Middle frontal gyrus (tissue), 1 donor: ENCODE results near the gene RBM19.

Source experiments
- DNase-seq: peaks from one replicate; pipeline ENCODE4 v3.0.0-alpha.2; 2015; ENCODE audit warnings: low spot score; ENCODE audit errors: extremely low spot score

The RBM19 gene

GRCh38 chr12:113990250-113991223 lies 24.4 kb upstream of the RBM19 start:
- DNase-seq, result no peak

- DNase-seq, result no peak
Measured at GRCh38 chr12:113988976-113989375, 22.9 kb upstream of the RBM19 start.

- DNase-seq, result no peak
Measured at GRCh38 chr12:113988064-113988451, 21.9 kb upstream of the RBM19 start.

- DNase-seq, result no peak
Measured at GRCh38 chr12:113987261-113988063, 21.3 kb upstream of the RBM19 start.

GRCh38 chr12:113984464-113984863 lies 18.3 kb upstream of the RBM19 start:
- DNase-seq, result no peak

- no peak for DNase-seq
Measured at GRCh38 chr12:113983777-113984448, 17.8 kb upstream of the RBM19 start.

GRCh38 chr12:113983265-113983664 lies 17.1 kb upstream of the RBM19 start:
- no peak for DNase-seq

GRCh38 chr12:113981876-113982275 lies 15.8 kb upstream of the RBM19 start:
- no peak for DNase-seq

- DNase-seq, result peak; percentile 73
Measured at GRCh38 chr12:113980537-113981337, 14.6 kb upstream of the RBM19 start.

- DNase-seq, result no peak
Measured at GRCh38 chr12:113980054-113980453, 13.9 kb upstream of the RBM19 start.

GRCh38 chr12:113978080-113978479 lies 12.0 kb upstream of the RBM19 start:
- no peak for DNase-seq

- DNase-seq, result no peak
Measured at GRCh38 chr12:113974006-113974405, 7.9 kb upstream of the RBM19 start.

GRCh38 chr12:113973109-113973904 lies 7.2 kb upstream of the RBM19 start:
- no peak for DNase-seq

- DNase-seq, result no peak
Measured at GRCh38 chr12:113971392-113971791, 5.3 kb upstream of the RBM19 start.

GRCh38 chr12:113970211-113970610 lies 4.1 kb upstream of the RBM19 start:
- DNase-seq, result no peak

GRCh38 chr12:113967368-113967767 lies 1.2 kb upstream of the RBM19 start:
- no peak for DNase-seq

- no peak for DNase-seq
Measured at GRCh38 chr12:113962733-113963132, 3.4 kb downstream of the RBM19 start.

- DNase-seq, result no peak
Measured at GRCh38 chr12:113961921-113962710, 4.0 kb downstream of the RBM19 start.

GRCh38 chr12:113960030-113960429 lies 6.1 kb downstream of the RBM19 start:
- DNase-seq, result no peak
